Purkinje cell (primary cell): ENCODE results near the gene SLC27A4. TPM values are rescaled to one million over a fixed set of nuclear protein-coding genes. Genes with fewer than 3 reads are reported as not detected.

Source experiments
- polyA plus RNA-seq: library from polyadenylated mRNA; unstranded; fragments of >200 nt; fragmentation: Nextera tagmentation; gene quantifications from 2 replicates; pipeline ENCODE4 v1.2.1, GENCODE V29; 2014

Gene SLC27A4
- 10.0 and 14.7 TPM in 2 replicates for polyA plus RNA-seq

DNA sequence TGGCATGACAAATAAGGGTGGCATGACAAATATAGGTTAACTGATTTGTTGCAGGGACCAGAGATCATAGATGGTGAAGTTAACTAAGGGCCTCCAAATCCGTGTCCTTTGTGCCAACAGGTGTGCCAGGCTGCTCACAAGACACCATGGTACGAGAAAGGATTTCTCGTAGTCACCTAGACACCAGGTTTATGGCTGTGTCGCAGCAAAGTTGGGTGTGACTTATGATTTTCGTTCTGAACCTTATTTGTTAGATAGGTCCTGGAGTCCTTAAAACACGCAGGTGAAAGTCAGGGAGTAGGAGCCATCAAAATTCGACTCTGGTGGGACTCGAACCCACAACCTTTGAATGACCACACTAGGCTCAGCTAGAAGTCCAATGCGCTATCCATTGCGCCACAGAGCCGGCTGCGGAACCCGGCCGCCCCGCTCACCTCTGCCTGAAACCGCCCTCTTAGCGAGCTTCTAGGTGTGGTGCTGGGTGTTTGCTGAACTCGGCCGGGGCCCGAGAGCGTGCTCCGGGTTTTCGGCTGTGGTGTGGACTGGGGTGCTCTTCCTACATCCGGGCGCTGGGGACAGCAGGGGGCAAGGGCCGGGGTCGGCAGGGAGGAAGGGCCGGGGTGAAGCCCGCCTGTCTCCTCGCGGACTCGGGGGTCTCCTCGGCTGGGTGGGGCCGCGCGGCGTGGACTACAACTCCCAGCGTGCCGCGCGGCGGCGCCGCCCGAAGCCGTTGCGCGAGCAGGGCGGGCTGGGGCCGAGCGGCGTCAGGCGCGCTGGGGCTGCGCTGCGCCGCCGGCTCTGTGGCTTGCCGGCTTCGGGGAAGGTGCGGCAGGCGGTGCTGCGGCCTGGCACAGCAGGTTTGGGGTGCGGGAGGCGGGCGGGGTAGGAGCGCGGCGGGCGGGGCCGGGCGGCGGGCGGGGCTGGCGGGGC is at the start of gene SLC27A4:
Gene SLC27A4, plus strand, starts transcription at position 767 of the 930 bp plus-strand sequence. CDS start 2,606 bp downstream, outside the sequence.

DNA sequence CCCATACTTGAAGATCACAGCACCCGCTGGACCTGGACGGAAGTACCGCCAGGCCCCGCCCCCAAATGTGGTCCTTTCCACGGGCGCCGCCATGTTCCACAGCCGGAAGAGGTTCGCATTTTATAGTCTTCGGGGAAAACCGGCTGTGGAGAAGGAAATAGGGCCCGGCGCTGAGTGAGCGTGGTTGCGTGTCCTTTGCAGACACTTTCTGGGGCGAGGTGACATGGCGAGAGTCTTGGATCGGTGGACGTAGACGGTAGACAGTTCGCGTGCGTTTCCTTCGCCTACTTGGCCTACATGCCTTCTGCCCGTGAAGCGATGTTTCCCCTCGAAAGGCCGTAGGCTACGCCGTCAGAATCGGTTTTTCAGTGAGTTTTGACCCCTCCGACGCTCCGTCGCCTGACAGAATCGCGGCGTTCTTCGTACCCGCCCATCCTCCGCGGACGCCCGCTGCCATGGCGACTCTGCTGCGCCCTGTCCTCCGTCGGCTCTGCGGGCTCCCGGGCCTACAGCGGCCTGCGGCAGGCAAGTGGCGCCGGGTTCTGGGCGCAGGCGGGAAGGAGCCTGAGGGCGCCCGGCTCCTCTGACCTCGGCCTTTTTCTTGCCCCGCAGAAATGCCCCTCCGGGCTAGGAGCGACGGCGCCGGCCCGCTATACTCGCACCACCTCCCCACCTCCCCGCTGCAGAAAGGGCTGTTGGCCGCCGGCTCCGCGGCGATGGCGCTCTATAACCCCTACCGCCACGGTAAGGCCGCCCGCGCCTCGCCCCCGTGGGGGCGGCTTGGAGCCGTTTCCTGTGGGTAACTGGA is 17.7 kb upstream of the SLC27A4 start, which contains the start of the genes COQ4 and TRUB2:
Gene COQ4, plus strand, starts transcription at position 436 of the 808 bp plus-strand sequence. Its CDS starts 20 bp downstream, at position 456.
Gene TRUB2, minus strand, starts transcription at position 44 of the 808 bp plus-strand sequence. Its CDS starts 39 bp downstream, at position 5.

DNA sequence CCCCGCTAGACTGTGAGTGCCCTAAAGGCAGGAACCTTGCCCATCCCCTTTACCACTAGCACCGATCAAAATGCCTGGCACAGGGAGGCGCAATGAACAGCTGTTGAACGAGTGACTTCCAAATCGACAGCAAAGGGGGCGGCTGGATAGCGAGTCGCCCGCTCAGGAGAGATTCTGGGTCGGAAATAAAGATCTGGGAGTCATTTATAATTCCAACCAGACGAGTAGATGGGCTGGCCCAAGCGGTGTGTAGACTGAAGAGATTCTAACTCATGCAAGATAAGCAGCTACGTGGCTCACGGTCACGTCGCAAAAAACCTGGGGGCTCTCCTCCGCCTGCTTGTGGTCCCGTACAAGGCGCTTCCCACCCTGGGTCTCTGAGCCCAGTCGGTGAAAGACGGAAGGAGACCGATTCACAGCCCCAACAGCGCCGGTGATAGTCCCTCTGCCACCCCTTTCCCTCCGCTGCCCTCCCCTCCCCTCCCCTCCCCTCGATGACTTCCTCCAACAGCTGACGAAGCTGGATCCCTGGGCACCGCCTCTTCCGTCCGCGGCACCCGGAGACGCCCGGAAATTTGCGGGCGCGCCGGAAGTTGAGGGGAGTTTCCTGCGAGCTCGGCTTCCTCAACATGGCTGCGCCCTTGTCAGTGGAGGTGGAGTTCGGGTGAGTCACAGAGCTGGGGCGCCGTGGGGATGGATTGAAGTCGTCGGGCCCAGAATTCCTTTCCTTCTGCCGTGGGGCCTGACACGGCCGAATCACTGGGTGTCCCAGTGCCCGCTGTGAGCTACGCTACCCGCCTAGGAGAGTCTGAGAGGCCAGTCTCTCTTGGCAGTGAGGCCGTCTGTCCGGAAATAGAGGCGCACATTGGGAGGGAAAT is 30.7 kb downstream of the SLC27A4 start, which contains the start of gene URM1:
Gene URM1, plus strand, starts transcription at position 623 of the 878 bp plus-strand sequence. Its CDS starts 7 bp downstream, at position 630.

Other genes with a start within 250 kb of the SLC27A4 start
- 6.8 and 6.9 TPM in 2 replicates for gene PTGES2, start 212.8 kb upstream of the SLC27A4 start, polyA plus RNA-seq
- not detected in 2 replicates for gene LCN2, start 191.1 kb upstream of the SLC27A4 start, polyA plus RNA-seq
- gene BBLN, start 180.3 kb upstream of the SLC27A4 start, polyA plus RNA-seq, result 10.5 and 53.4 TPM in 2 replicates
- gene CIZ1, start 149.0 kb upstream of the SLC27A4 start, polyA plus RNA-seq, result 21.3 and 22.2 TPM in 2 replicates
- 35.0 and 55.1 TPM in 2 replicates for gene DNM1, start 137.1 kb upstream of the SLC27A4 start, polyA plus RNA-seq
- gene GOLGA2, start 64.5 kb upstream of the SLC27A4 start, polyA plus RNA-seq, result 33.1 and 34.8 TPM in 2 replicates
- gene SWI5, start 64.3 kb upstream of the SLC27A4 start, polyA plus RNA-seq, result 31.8 and 33.4 TPM in 2 replicates
- gene TRUB2, start 18.1 kb upstream of the SLC27A4 start, polyA plus RNA-seq, result 1.9 and 9.7 TPM in 2 replicates
- 46.4 and 53.8 TPM in 2 replicates for gene COQ4, start 17.7 kb upstream of the SLC27A4 start, polyA plus RNA-seq
- gene URM1, start 30.8 kb downstream of the SLC27A4 start, polyA plus RNA-seq, result 5.7 and 7.6 TPM in 2 replicates
- 0.14 and 1.6 TPM in 2 replicates for gene CERCAM, start 80.3 kb downstream of the SLC27A4 start, polyA plus RNA-seq
- gene ODF2, start 115.5 kb downstream of the SLC27A4 start, polyA plus RNA-seq, result 9.2 and 12.3 TPM in 2 replicates
- gene GLE1, start 164.2 kb downstream of the SLC27A4 start, polyA plus RNA-seq, result 8.3 and 13.0 TPM in 2 replicates
- 685 and 889 TPM in 2 replicates for gene SPTAN1, start 212.1 kb downstream of the SLC27A4 start, polyA plus RNA-seq